GM15510 (cell line): ENCODE results near the gene UBE2QL1.

Source experiments
- POLR2A ChIP-seq: IDR thresholded peaks from 3 replicates; pipeline ENCODE4 v1.6.1; 2011; ENCODE audit warnings: borderline replicate concordance; ENCODE audit not compliant: insufficient read length; ENCODE audit errors: extremely low read depth

Gene UBE2QL1

DNA sequence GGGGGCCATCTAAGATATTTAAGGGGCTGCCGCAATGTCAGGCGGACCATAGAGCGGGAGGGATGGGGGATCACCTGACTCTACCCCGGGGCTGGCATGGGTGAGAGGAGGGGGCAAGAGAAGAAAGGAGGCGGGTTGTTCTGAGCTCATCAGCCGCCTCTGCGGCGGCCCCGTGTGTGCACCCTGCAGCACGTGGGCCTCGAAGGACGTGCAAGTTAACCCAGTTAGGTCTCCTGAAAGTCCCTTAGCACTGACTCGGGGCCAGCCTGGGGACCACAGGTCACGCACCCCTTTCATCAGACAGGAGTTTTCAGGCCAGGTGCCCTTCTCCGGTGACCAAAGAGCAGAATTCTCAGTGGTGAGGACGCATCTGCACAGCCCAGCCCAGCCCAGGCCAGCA, 58.0 kb downstream of the UBE2QL1 start:
- no peak for TF ChIP-seq POLR2A

DNA sequence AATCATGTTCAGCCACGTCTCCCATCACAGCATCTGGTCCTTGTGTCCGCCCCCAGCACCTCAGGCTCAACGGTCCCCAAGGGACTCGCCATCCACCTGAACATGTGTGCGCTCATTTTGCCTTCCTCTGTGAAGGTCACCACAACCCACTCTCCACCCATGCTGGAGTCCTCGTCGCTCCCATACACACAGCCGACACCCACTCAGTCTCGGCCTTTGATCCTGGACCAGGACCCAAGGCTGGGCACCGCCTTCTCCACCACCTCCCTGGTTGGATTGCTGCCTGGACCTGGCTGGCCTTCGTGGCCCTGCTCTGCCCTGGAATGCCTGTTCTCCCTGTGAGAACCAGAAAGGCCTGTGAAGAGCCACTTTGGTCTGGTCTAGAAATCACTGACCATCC, 60.3 kb downstream of the UBE2QL1 start:
- TF ChIP-seq POLR2A, result no peak

GRCh38 chr5:6510132-6510531, 61.5 kb downstream of the UBE2QL1 start:
- no peak for TF ChIP-seq POLR2A

DNA sequence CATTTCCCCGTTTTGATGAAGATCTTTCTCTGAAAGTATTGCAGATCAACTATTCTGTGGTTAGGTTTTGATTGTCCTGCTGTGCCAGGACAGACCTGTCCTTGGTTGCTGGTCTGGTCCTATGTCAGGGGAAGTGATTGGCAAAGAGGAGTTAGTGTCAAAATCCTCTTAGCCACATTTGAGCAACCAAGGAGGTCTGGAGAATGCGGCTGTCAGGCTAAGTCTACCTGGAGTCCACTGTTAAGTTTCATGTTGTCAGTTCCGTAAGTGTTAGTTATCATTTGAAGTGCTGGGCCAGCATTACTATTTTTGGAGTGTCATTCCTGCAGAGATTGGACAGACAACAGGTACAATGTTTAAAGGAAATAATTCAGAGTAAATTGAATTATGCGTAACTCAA, 62.3 kb downstream of the UBE2QL1 start:
- no peak for TF ChIP-seq POLR2A

DNA sequence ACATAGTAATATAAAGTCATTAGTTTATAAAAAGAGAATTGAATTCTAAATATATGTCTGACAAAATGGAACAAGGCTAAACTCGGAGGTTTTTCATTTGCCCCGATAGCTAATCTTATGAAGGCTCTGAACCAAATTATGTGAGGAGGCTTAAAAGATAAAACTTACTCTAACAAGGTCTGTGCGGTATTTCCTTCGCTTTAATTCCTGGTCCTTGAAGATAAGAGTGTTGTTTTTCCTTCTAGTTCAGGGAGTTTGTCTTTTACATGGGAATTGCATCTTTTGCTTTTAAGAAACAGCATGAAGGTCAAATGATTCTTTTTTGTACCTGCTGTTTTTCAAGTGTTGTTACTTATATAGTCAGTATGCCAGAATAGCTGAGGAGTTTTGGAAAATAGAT, 68.2 kb downstream of the UBE2QL1 start:
- no peak for TF ChIP-seq POLR2A

DNA sequence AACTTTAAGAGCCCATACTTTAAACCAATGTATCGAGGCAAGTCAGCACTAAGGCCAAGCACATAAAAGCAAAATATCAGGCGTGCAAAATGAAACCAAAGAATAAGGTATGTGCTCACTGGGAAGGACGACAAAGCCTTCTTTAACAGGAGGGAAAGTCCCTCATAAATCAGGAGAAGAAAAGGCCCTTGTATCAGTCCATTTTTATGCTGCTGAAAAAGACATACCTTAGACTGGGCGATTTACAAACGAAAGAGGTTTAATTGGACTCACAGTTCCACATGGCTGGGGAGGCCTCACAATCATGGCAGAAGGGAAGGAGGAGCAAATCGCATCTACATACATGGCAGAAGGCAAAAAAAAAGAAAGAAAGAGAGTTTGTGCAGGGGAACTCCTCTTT, 68.9 kb downstream of the UBE2QL1 start:
- no peak for TF ChIP-seq POLR2A

DNA sequence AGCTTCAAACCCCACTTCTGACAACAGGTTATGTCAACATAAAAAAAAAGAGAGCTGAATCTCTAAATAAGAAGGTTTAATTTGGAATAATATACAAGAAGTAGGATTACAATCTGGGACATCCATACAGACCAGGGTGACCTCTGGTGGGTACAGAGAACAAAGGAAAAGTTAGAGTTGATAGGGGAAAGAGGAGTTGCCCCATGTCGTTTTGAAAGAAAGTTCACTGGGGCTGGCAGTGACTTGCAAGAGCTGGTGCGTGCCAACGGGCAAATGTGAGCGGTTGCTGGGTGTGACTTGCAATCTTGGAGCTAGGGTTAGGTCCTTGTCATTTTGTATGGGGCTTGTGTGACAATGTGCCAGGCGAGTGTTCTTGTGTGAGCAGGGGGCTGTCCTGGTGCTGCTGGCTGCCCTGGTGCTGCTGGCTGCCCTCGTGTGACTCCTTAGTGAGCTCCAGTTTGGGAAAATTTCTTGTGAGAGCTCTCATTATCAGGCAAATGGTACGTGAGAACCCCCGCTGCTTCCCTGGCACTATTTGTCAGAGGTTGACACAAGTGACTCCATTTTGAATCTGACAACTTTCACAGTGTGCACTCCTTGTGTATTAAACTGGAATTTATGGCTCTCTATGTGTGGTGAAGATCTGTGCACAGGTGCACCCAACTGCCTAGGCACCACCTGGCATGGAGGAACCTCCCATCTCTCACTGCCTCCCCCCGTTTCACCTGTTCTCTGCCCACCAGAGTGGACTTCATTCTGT, 69.8 kb downstream of the UBE2QL1 start:
- TF ChIP-seq POLR2A, result no peak

- no peak for TF ChIP-seq POLR2A
Measured at GRCh38 chr5:6520201-6520600, 71.5 kb downstream of the UBE2QL1 start.

DNA sequence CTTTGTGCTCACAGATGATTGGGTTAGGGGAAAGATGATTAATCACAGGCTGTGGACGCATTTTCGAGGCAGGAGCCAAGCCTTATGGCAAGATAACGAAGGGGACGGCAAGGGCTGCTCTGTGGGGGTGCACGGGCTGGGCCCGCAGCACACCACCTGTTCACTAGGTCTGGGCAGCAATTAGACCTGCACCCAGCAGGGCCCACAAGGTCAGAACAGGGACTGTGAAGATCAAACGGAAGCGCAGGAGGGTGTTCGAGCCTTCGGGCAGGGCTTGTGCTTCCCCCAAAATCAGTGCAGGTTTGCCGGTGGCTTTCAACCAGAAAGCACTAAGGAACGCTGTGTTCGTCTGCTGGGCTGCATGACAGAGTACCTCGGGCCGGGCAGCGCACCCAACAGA, 73.7 kb downstream of the UBE2QL1 start:
- TF ChIP-seq POLR2A, result no peak

DNA sequence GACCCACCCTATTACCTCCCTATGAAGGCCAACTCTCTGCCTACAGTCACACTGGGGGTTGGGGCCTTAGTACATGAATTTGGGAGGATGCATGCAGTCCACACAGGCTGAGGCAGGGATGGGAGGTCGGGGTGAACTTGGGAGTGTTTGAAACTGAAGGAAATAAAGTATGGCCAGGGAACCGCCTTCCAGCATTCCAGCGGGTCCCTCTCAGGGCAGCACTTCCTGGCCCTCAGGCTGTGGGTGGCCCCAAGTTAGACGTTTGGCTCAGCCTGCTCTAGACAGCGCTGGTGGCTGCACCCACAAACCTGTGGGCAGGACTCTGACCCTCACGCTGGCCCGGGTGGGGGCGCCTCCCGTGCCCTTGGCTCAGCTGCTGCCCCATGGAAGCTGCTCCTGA, 74.3 kb downstream of the UBE2QL1 start:
- no peak for TF ChIP-seq POLR2A

- no peak for TF ChIP-seq POLR2A
Measured at GRCh38 chr5:6525422-6525821, 76.8 kb downstream of the UBE2QL1 start.

GRCh38 chr5:6525910-6526309, 77.3 kb downstream of the UBE2QL1 start:
- TF ChIP-seq POLR2A, result no peak

GRCh38 chr5:6527749-6528455, 79.2 kb downstream of the UBE2QL1 start:
- no peak for TF ChIP-seq POLR2A

GRCh38 chr5:6535594-6535993, 86.9 kb downstream of the UBE2QL1 start:
- TF ChIP-seq POLR2A, result no peak

DNA sequence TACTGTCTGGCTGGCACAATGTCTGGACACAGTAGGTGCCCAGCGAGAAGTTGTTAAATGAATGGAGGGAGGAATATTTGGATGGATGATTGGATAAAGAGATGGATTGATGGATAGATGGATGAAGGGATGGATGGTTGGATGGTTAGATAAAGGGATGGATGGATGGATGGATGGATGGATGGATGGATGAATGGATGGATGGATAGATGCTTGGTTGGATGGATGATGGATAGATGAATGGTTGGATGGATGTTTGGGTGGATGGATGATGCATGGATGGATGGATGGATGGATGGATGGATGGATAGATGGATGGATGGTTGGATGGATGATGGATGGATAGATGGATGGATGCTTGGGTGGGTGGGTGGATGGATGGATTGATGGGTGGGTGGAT, 90.4 kb downstream of the UBE2QL1 start:
- TF ChIP-seq POLR2A, result no peak
